GM23338 (cell line): ENCODE measurements around the gene HTR6. TPM values are rescaled to one million over a fixed set of nuclear protein-coding genes. Genes with fewer than 3 reads are reported as not detected.

Experiments used
- ATAC-seq: fragments of 200-7000 bp; cut with Tn5 transposase; 3 replicates; pipeline ENCODE4 v1.9.1; 2020
- DNase-seq: peaks from one replicate; pipeline ENCODE4 v3.0.0-alpha.2; 2015; ENCODE audit warnings: low spot score
- H2AFZ ChIP-seq: fragments of 200-600 bp; sonication (generic); 2 replicates; pipeline ENCODE4 v1.8.0; 2016; ENCODE audit warnings: antibody characterized with exemption, mild to moderate bottlenecking, moderate library complexity
- H3F3A ChIP-seq: fragments of 200-600 bp; sonication (generic); replicated peaks from 2 replicates; pipeline ENCODE4 v1.8.0; 2017; ENCODE audit warnings: antibody characterized with exemption, mixed run types, low read depth
- H3K27ac ChIP-seq: fragments of 200-600 bp; sonication (generic); 2 replicates; pipeline ENCODE4 v1.6.1; 2016; ENCODE audit warnings: low read depth
- H3K27me3 ChIP-seq: fragments of 200-600 bp; sonication (generic); 2 replicates; pipeline ENCODE4 v1.8.0; 2016; ENCODE audit warnings: mild to moderate bottlenecking, mixed run types, moderate library complexity; ENCODE audit not compliant: insufficient read depth
- H3K36me3 ChIP-seq: fragments of 200-600 bp; sonication (generic); 2 replicates; pipeline ENCODE4 v1.8.0; 2016; ENCODE audit warnings: mild to moderate bottlenecking; ENCODE audit not compliant: insufficient read depth
- H3K4me1 ChIP-seq: fragments of 200-600 bp; sonication (generic); 2 replicates; pipeline ENCODE4 v1.8.0; 2016; ENCODE audit warnings: mild to moderate bottlenecking, moderate library complexity; ENCODE audit not compliant: insufficient read depth
- H3K4me2 ChIP-seq: fragments of 200-600 bp; sonication (generic); 2 replicates; pipeline ENCODE4 v1.7.1; 2017; ENCODE audit warnings: mixed run types
- H3K4me3 ChIP-seq: fragments of 200-600 bp; sonication (generic); 2 replicates; pipeline ENCODE4 v1.6.1; 2016; ENCODE audit warnings: mixed run types
- H3K79me2 ChIP-seq: fragments of 200-600 bp; sonication (generic); replicated peaks from 2 replicates; pipeline ENCODE4 v1.8.0; 2017; ENCODE audit warnings: mild to moderate bottlenecking; ENCODE audit not compliant: insufficient read depth
- H3K9me2 ChIP-seq: fragments of 200-600 bp; sonication (generic); 2 replicates; pipeline ENCODE4 v1.8.0; 2017; ENCODE audit not compliant: insufficient read depth
- H4K20me1 ChIP-seq: fragments of 200-600 bp; sonication (generic); replicated peaks from 2 replicates; pipeline ENCODE4 v1.8.0; 2017; ENCODE audit warnings: mild to moderate bottlenecking; ENCODE audit not compliant: insufficient read depth
- H3K27ac Mint-ChIP-seq: 2 replicates; pipeline ENCODE4 v1.8.0; 2020; ENCODE audit warnings: inconsistent platforms, mild to moderate bottlenecking, moderate library complexity, mixed read lengths
- H3K27me3 Mint-ChIP-seq: 3 replicates; pipeline ENCODE4 v1.8.0; 2022; ENCODE audit warnings: low read depth, mild to moderate bottlenecking, moderate library complexity, mixed read lengths, inconsistent platforms; ENCODE audit not compliant: insufficient read depth, poor library complexity
- H3K36me3 Mint-ChIP-seq: 3 replicates; pipeline ENCODE4 v1.8.0; 2021; ENCODE audit warnings: low read depth, mild to moderate bottlenecking, inconsistent platforms, moderate library complexity, mixed read lengths
- H3K4me1 Mint-ChIP-seq: 3 replicates; pipeline ENCODE4 v1.8.0; 2020; ENCODE audit warnings: mild to moderate bottlenecking, inconsistent platforms, mixed read lengths
- H3K4me3 Mint-ChIP-seq: 3 replicates; pipeline ENCODE4 v1.8.0; 2021; ENCODE audit warnings: moderate library complexity, mild to moderate bottlenecking, inconsistent platforms, mixed read lengths
- H3K9me3 Mint-ChIP-seq: 3 replicates; pipeline ENCODE4 v1.8.0; 2020; ENCODE audit warnings: moderate library complexity, mild to moderate bottlenecking, inconsistent platforms, mixed read lengths
- CREB1 ChIP-seq: fragments of 250-450 bp; sonication (Bioruptor Pico); IDR thresholded peaks from 2 replicates; pipeline ENCODE4 v1.5.0; 2020; ENCODE audit warnings: low read depth, mild to moderate bottlenecking, moderate library complexity
- CTCF ChIP-seq, 2 experiments: fragments of 200-600 bp in 1 of 2; sonication (generic) in 1 of 2; conservative IDR thresholded peaks; 2 replicates each; pipeline versions ENCODE4 v1.5.1 to v1.6.1; 2016 to 2017; ENCODE audit warnings: antibody characterized with exemption in 2 of 2, low read depth in 2 of 2, mild to moderate bottlenecking in 2 of 2, moderate library complexity in 1 of 2
- ETS1 ChIP-seq: IDR thresholded peaks from 2 replicates; pipeline ENCODE4 v1.6.1; 2016; ENCODE audit warnings: antibody characterized with exemption
- EZH2 ChIP-seq: fragments of 200-600 bp; sonication (generic); IDR thresholded peaks from one replicate; pipeline ENCODE4 v1.8.0; 2017; ENCODE audit warnings: antibody characterized with exemption, mild to moderate bottlenecking, low read depth; ENCODE audit not compliant: unreplicated experiment
- EZH2phosphoT487 ChIP-seq: fragments of 200-600 bp; sonication (generic); IDR thresholded peaks from one replicate; pipeline ENCODE4 v1.8.1; 2018; ENCODE audit warnings: antibody characterized with exemption; ENCODE audit not compliant: unreplicated experiment
- JUNB ChIP-seq: IDR thresholded peaks from one replicate; pipeline ENCODE4 v1.6.1; 2016; ENCODE audit warnings: antibody characterized with exemption; ENCODE audit not compliant: unreplicated experiment
- NANOG ChIP-seq: IDR thresholded peaks from 2 replicates; pipeline ENCODE4 v1.6.1; 2016; ENCODE audit warnings: antibody characterized with exemption, borderline replicate concordance
- POLR2AphosphoS5 ChIP-seq: IDR thresholded peaks from 2 replicates; pipeline ENCODE4 v1.6.1; 2016; ENCODE audit warnings: antibody characterized with exemption, low read depth
- REST ChIP-seq: IDR thresholded peaks from one replicate; pipeline ENCODE4 v1.6.1; 2018; ENCODE audit warnings: antibody characterized with exemption; ENCODE audit not compliant: unreplicated experiment
- STAT1 ChIP-seq: IDR thresholded peaks from one replicate; pipeline ENCODE4 v1.6.1; 2016; ENCODE audit warnings: antibody characterized with exemption; ENCODE audit not compliant: unreplicated experiment
- ZNF114 ChIP-seq: fragments of 250-450 bp; sonication (Bioruptor Pico); IDR thresholded peaks from 2 replicates; pipeline ENCODE4 v1.5.0; 2020; ENCODE audit warnings: mild to moderate bottlenecking, moderate library complexity
- ZNF331 ChIP-seq: fragments of 250-450 bp; sonication (Bioruptor Pico); IDR thresholded peaks from 2 replicates; pipeline ENCODE4 v1.5.0; 2020; ENCODE audit warnings: low read depth, mild to moderate bottlenecking, moderate library complexity
- ZNF462 ChIP-seq: fragments of 250-450 bp; sonication (Bioruptor Pico); IDR thresholded peaks from 2 replicates; pipeline ENCODE4 v1.5.0; 2020; ENCODE audit warnings: mild to moderate bottlenecking, moderate library complexity
- polyA plus RNA-seq: library from polyadenylated mRNA; unstranded; fragments of >200 nt; fragmentation: Nextera tagmentation; extraction: Ambion mirVana; gene quantifications from 2 replicates; pipeline ENCODE4 v1.2.1, GENCODE V29; 2016
- total RNA-seq: library from RNA; depleted of rRNA; stranded (reverse); fragments of >200 nt; shearing (Covaris generic); gene quantifications from 2 replicates; pipeline ENCODE4 v1.2.3, GENCODE V29; 2014

HTR6 gene
- total and polyA plus RNA-seq, 2 experiments from 2014 or later = 0.26 to 0.66 TPM

GRCh38 chr1:19632211-19632610 lies 32.5 kb upstream of the HTR6 start:
- Histone ChIP-seq H2AFZ (no peak overlapping the region), H4K20me1 (no peaks in the 10 kb centered on the region; the same call in 1 of the 2 replicates), H3K36me3 (no peaks in the 10 kb centered on the region), H3F3A (no peaks in the 10 kb centered on the region), H3K9me2 (no peaks in the 10 kb centered on the region), H3K27ac (no peak overlapping the region), H3K4me3 (no peak overlapping the region), H3K79me2 (no peaks in the 10 kb centered on the region), H3K27me3 (no peaks in the 10 kb centered on the region), H3K4me1 (peaks cover 16% of the 10 kb centered on the region), H3K4me2 (no peak overlapping the region)
- peaks cover 9% of the 10 kb centered on the region; the same call in 2 of the 3 replicates for H3K36me3 Mint-ChIP-seq
- H3K4me1 Mint-ChIP-seq = peaks cover 20% of the 10 kb centered on the region
- H3K27ac Mint-ChIP-seq = no peak overlapping the region
- H3K27me3 Mint-ChIP-seq = peaks cover 8% of the 10 kb centered on the region
- no peak for ATAC-seq
- DNase-seq = no peak
- TF ChIP-seq JUNB (no peak), CTCF (conservative IDR thresholded peaks at IDR 0.05; ENCODE audit: low read depth in 2 of 2) (no peak), ETS1 (no peak), POLR2AphosphoS5 (no peak), STAT1 (no peak), EZH2phosphoT487 (no peak), ZNF462 (CRISPR knock-in tag) (no peak), EZH2 (no peak), NANOG (no peak), CREB1 (CRISPR knock-in tag) (no peak), ZNF114 (no peak), ZNF331 (CRISPR knock-in tag) (no peak), REST (no peak)
- no peaks in the 10 kb centered on the region for H3K9me3 Mint-ChIP-seq
- no peak overlapping the region for H3K4me3 Mint-ChIP-seq
